Measurements from ENCODE around the gene PARM1. TPM values are rescaled to one million over a fixed set of nuclear protein-coding genes. Genes with fewer than 3 reads are reported as not detected.

Gene PARM1
- total and polyA plus RNA-seq, 2 experiments from 2014 or later: 4.9 to 10.4 TPM

GRCh38 chr4:74997948-74998729 lies 65.2 kb downstream of the PARM1 start:
- DNase-seq (ENCODE audit: low spot score) (no peak), ATAC-seq (no peak)
- H4K20me1 ChIP-seq (replicated peaks; ENCODE audit: insufficient read depth): no peaks in the 10 kb centered on the region
- no peaks in the 10 kb centered on the region for H3F3A ChIP-seq (replicated peaks; ENCODE audit: low read depth)
- Mint-ChIP-seq H3K9me3 (no peaks in the 10 kb centered on the region), H3K4me3 (no peak overlapping the region), H3K27ac (no peak overlapping the region), H3K27me3 (ENCODE audit: insufficient read depth, low read depth, poor library complexity) (no peaks in the 10 kb centered on the region), H3K36me3 (ENCODE audit: low read depth) (no peaks in the 10 kb centered on the region), H3K4me1 (no peaks in the 10 kb centered on the region)
- no peaks in the 10 kb centered on the region for H3K79me2 ChIP-seq (replicated peaks; ENCODE audit: insufficient read depth)
- H3K4me2 ChIP-seq: no peak overlapping the region
- peaks cover 7% of the 10 kb centered on the region for H3K9me2 ChIP-seq (ENCODE audit: insufficient read depth)
- H3K4me3 ChIP-seq: no peak overlapping the region
- H3K27ac ChIP-seq (ENCODE audit: low read depth): no peak overlapping the region
- TF ChIP-seq POLR2AphosphoS5 (IDR thresholded peaks at IDR 0.05; ENCODE audit: low read depth) (no peak), CREB1 (CRISPR knock-in tag; IDR thresholded peaks at IDR 0.05; ENCODE audit: low read depth) (no peak), EZH2phosphoT487 (IDR thresholded peaks at IDR 0.05; ENCODE audit: unreplicated experiment) (no peak), EZH2 (IDR thresholded peaks at IDR 0.05; ENCODE audit: low read depth, unreplicated experiment) (no peak), ZNF114 (CRISPR knock-in tag; IDR thresholded peaks at IDR 0.05) (no peak), ZNF331 (CRISPR knock-in tag; IDR thresholded peaks at IDR 0.05; ENCODE audit: low read depth) (no peak), REST (IDR thresholded peaks at IDR 0.05; ENCODE audit: unreplicated experiment) (no peak), CTCF (conservative IDR thresholded peaks at IDR 0.05; ENCODE audit: low read depth in 2 of 2) (no peak)
- H3K27me3 ChIP-seq (ENCODE audit: insufficient read depth): no peaks in the 10 kb centered on the region
- no peaks in the 10 kb centered on the region for H3K4me1 ChIP-seq (ENCODE audit: insufficient read depth)
- H2AFZ ChIP-seq: no peak overlapping the region
- H3K36me3 ChIP-seq (ENCODE audit: insufficient read depth): no peaks in the 10 kb centered on the region

- Histone ChIP-seq H3K79me2 (replicated peaks; ENCODE audit: insufficient read depth) (no peaks in the 10 kb centered on the region), H3K4me3 (no peak overlapping the region), H3F3A (replicated peaks; ENCODE audit: low read depth) (no peaks in the 10 kb centered on the region), H4K20me1 (replicated peaks; ENCODE audit: insufficient read depth) (no peaks in the 10 kb centered on the region), H3K4me2 (no peak overlapping the region), H3K36me3 (ENCODE audit: insufficient read depth) (no peaks in the 10 kb centered on the region), H3K9me2 (ENCODE audit: insufficient read depth) (peaks cover 7% of the 10 kb centered on the region), H3K27me3 (ENCODE audit: insufficient read depth) (no peaks in the 10 kb centered on the region), H3K4me1 (ENCODE audit: insufficient read depth) (0 out of 2 replicates have a peak, but pooled peaks cover 3% of the 10 kb centered on the region), H2AFZ (no peak overlapping the region), H3K27ac (ENCODE audit: low read depth) (no peak overlapping the region)
- H3K27me3 Mint-ChIP-seq (ENCODE audit: insufficient read depth, low read depth, poor library complexity): no peaks in the 10 kb centered on the region
- no peak overlapping the region for H3K27ac Mint-ChIP-seq
- H3K9me3 Mint-ChIP-seq: no peaks in the 10 kb centered on the region
- no peak for ATAC-seq
- H3K4me3 Mint-ChIP-seq: no peak overlapping the region
- DNase-seq (ENCODE audit: low spot score): no peak
- H3K4me1 Mint-ChIP-seq: peaks cover 3% of the 10 kb centered on the region
- no peaks in the 10 kb centered on the region for H3K36me3 Mint-ChIP-seq (ENCODE audit: low read depth)
- TF ChIP-seq ZNF114 (CRISPR knock-in tag; IDR thresholded peaks at IDR 0.05): no peak
- TF ChIP-seq CREB1 (CRISPR knock-in tag; IDR thresholded peaks at IDR 0.05; ENCODE audit: low read depth): no peak
- no peak for TF ChIP-seq CTCF (conservative IDR thresholded peaks at IDR 0.05; ENCODE audit: low read depth in 2 of 2)
- no peak for TF ChIP-seq REST (IDR thresholded peaks at IDR 0.05; ENCODE audit: unreplicated experiment)
These were observed 66.9 kb downstream of the PARM1 start for GRCh38 chr4:74999714-75000309.
